Measurements from ENCODE around the gene UBE2J2. TPM values are rescaled to one million over a fixed set of nuclear protein-coding genes. Genes with fewer than 3 reads are reported as not detected.

The UBE2J2 gene
- polyA plus RNA-seq, 2 of the 4 experiments (the other 2 are of a cell fraction): 21.2 to 36.2 TPM

DNA sequence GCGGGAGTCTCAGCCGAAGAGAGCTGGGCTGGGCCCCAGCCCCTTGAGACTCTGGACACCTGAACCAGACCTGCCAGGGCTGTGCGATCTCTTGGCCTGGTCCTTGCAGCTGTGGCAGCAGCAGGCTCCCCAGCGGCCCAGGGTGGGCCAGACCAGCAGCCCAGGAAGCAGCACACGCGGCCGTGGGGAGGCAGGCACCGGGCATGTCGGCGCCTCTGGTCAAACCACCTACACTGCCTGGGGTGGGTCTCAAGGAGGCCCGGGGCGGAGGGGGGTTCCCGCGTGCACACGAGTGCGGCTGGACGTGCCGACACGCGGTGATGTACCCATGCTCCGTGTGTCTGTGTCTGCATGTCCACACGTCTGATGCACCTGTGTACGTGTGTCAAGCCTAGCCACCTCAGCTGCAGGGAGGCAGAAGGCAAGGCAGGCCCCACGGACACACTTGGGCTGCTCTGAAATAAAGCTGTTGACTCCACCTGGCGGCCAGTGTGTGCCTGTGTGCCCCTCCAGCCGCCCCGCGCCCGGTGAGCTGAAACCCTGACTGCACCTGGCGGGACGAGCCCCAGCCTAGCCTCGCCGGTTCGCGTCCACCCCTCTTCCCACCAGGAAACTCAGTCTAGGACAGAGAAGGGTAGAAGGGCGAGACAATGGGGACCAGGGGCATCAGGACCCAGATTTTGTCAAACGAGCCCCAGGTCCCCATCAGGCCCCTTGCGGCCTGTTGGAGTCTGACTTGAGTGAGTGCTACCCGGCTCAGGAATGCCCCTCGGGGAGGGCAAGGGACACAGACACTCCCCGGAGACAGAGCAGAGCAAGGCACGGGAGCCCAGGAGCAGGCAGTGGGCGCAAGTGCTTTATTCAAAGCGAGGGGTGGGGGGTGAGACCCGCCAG lies 18.1 kb upstream of the UBE2J2 start (continued):
- TF ChIP-seq BHLHE40 (IDR thresholded peaks at IDR 0.05; ENCODE audit: low read depth, low read length): no peak
- TF ChIP-seq ESRRA (IDR thresholded peaks at IDR 0.05; ENCODE audit: borderline replicate concordance, low read length): no peak
- no peak for TF ChIP-seq ZFP36 (IDR thresholded peaks at IDR 0.05; ENCODE audit: borderline replicate concordance, partially characterized antibody)

DNA sequence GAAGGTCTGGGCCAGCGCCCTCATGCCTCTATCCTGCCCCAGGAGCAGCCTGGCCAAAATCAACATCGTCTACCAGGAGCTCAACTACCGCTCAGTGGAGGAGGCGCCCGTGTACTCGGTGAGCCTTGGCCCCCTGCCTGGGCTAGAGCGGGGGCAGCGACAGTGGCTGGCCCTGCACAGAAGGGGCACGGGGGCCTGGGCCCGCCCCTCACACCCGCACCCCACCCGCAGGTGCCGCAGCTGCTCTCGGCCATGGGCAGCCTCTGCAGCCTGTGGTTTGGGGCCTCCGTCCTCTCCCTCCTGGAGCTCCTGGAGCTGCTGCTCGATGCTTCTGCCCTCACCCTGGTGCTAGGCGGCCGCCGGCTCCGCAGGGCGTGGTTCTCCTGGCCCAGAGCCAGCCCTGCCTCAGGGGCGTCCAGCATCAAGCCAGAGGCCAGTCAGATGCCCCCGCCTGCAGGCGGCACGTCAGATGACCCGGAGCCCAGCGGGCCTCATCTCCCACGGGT lies 17.4 kb upstream of the UBE2J2 start:
- H3K4me2 ChIP-seq: no peak overlapping the region
- DNase-seq (ENCODE audit: low read depth in 1 of 2, low spot score in 1 of 2): no peak
- CTCF ChIA-PET: interaction anchor here (0.6 to 3.5 kb wide), 27 partner anchors 9 to 309 kb away, joined by 3 to 72 read pairs (median 4); partner anchors contain the start of genes PERM1, SCNN1D and UBE2J2
- no peak for FAIRE-seq
- POLR2A ChIA-PET: no interaction called here
- ATAC-seq: peak in 1 of 2 experiments; percentile 23; a peak in 3 of 6 replicates
- no peaks in the 10 kb centered on the region for H3K9me3 ChIP-seq
- 68% methylated on average over 7 of the region's 28 CpGs for WGBS (ENCODE audit: missing lambda C conversion rate)
- no peaks in the 10 kb centered on the region for H3K4me1 ChIP-seq
- H3K27ac ChIP-seq: no peak overlapping the region
- TF ChIP-seq, protein P1, sequence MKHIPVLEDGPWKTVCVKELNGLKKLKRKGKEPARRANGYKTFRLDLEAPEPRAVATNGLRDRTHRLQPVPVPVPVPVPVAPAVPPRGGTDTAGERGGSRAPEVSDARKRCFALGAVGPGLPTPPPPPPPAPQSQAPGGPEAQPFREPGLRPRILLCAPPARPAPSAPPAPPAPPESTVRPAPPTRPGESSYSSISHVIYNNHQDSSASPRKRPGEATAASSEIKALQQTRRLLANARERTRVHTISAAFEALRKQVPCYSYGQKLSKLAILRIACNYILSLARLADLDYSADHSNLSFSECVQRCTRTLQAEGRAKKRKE (CRISPR knock-in tag; IDR thresholded peaks at IDR 0.05; ENCODE audit: low read depth): no peak
- TF ChIP-seq POLR2A (IDR thresholded peaks at IDR 0.05; ENCODE audit: low read length) (no peak), EHF (CRISPR knock-in tag; IDR thresholded peaks at IDR 0.05) (no peak), TFCP2L1 (CRISPR knock-in tag; IDR thresholded peaks at IDR 0.05) (no peak), EP300 (IDR thresholded peaks at IDR 0.05) (no peak), KDM1A (IDR thresholded peaks at IDR 0.05; ENCODE audit: low read depth) (no peak), CHD4 (IDR thresholded peaks at IDR 0.05; ENCODE audit: borderline replicate concordance) (no peak), BHLHE40 (IDR thresholded peaks at IDR 0.05; ENCODE audit: low read depth, low read length) (no peak), FOXS1 (CRISPR knock-in tag; IDR thresholded peaks at IDR 0.05) (no peak), SREBF2 (IDR thresholded peaks at IDR 0.05) (no peak), NPAS2 (CRISPR knock-in tag; IDR thresholded peaks at IDR 0.05; ENCODE audit: borderline replicate concordance) (no peak), FOSL2 (IDR thresholded peaks at IDR 0.05) (no peak), FOSL2 (CRISPR knock-in tag; IDR thresholded peaks at IDR 0.05) (no peak)
- TF ChIP-seq, protein P2, sequence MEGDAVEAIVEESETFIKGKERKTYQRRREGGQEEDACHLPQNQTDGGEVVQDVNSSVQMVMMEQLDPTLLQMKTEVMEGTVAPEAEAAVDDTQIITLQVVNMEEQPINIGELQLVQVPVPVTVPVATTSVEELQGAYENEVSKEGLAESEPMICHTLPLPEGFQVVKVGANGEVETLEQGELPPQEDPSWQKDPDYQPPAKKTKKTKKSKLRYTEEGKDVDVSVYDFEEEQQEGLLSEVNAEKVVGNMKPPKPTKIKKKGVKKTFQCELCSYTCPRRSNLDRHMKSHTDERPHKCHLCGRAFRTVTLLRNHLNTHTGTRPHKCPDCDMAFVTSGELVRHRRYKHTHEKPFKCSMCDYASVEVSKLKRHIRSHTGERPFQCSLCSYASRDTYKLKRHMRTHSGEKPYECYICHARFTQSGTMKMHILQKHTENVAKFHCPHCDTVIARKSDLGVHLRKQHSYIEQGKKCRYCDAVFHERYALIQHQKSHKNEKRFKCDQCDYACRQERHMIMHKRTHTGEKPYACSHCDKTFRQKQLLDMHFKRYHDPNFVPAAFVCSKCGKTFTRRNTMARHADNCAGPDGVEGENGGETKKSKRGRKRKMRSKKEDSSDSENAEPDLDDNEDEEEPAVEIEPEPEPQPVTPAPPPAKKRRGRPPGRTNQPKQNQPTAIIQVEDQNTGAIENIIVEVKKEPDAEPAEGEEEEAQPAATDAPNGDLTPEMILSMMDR (IDR thresholded peaks at IDR 0.05): no peak
- TF ChIP-seq, protein P3, sequence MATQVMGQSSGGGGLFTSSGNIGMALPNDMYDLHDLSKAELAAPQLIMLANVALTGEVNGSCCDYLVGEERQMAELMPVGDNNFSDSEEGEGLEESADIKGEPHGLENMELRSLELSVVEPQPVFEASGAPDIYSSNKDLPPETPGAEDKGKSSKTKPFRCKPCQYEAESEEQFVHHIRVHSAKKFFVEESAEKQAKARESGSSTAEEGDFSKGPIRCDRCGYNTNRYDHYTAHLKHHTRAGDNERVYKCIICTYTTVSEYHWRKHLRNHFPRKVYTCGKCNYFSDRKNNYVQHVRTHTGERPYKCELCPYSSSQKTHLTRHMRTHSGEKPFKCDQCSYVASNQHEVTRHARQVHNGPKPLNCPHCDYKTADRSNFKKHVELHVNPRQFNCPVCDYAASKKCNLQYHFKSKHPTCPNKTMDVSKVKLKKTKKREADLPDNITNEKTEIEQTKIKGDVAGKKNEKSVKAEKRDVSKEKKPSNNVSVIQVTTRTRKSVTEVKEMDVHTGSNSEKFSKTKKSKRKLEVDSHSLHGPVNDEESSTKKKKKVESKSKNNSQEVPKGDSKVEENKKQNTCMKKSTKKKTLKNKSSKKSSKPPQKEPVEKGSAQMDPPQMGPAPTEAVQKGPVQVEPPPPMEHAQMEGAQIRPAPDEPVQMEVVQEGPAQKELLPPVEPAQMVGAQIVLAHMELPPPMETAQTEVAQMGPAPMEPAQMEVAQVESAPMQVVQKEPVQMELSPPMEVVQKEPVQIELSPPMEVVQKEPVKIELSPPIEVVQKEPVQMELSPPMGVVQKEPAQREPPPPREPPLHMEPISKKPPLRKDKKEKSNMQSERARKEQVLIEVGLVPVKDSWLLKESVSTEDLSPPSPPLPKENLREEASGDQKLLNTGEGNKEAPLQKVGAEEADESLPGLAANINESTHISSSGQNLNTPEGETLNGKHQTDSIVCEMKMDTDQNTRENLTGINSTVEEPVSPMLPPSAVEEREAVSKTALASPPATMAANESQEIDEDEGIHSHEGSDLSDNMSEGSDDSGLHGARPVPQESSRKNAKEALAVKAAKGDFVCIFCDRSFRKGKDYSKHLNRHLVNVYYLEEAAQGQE (IDR thresholded peaks at IDR 0.05): no peak
- TF ChIP-seq, protein P4, sequence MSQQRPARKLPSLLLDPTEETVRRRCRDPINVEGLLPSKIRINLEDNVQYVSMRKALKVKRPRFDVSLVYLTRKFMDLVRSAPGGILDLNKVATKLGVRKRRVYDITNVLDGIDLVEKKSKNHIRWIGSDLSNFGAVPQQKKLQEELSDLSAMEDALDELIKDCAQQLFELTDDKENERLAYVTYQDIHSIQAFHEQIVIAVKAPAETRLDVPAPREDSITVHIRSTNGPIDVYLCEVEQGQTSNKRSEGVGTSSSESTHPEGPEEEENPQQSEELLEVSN (IDR thresholded peaks at IDR 0.05; ENCODE audit: borderline replicate concordance, low read depth): no peak
- TF ChIP-seq, protein P5, sequence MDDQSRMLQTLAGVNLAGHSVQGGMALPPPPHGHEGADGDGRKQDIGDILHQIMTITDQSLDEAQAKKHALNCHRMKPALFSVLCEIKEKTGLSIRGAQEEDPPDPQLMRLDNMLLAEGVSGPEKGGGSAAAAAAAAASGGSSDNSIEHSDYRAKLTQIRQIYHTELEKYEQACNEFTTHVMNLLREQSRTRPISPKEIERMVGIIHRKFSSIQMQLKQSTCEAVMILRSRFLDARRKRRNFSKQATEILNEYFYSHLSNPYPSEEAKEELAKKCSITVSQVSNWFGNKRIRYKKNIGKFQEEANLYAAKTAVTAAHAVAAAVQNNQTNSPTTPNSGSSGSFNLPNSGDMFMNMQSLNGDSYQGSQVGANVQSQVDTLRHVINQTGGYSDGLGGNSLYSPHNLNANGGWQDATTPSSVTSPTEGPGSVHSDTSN (IDR thresholded peaks at IDR 0.05): no peak
- H3K4me3 ChIP-seq: no peak overlapping the region
